H1 (cell line): ENCODE measurements around the gene PPARD. TPM values are rescaled to one million over a fixed set of nuclear protein-coding genes. Genes with fewer than 3 reads are reported as not detected.

Source experiments
- BCL11A ChIP-seq, 2 experiments: IDR thresholded peaks; one replicate each; pipeline ENCODE4 v1.6.1; 2011; ENCODE audit warnings: low read depth in 2 of 2, low read length in 2 of 2, mild to moderate bottlenecking in 2 of 2
- CEBPB ChIP-seq: IDR thresholded peaks from 2 replicates; pipeline ENCODE4 v1.6.1; 2012; ENCODE audit warnings: low read depth, low read length
- EZH2 ChIP-seq: fragments of 200-600 bp; sonication (generic); IDR thresholded peaks from 2 replicates; pipeline ENCODE4 v1.7.1; 2012; ENCODE audit warnings: low read depth, mild to moderate bottlenecking, moderate library complexity, low read length, inconsistent platforms; ENCODE audit not compliant: severe bottlenecking
- RBBP5 ChIP-seq: IDR thresholded peaks from 2 replicates; pipeline ENCODE4 v1.7.1; 2012; ENCODE audit warnings: low read depth, mild to moderate bottlenecking, inconsistent platforms, low read length, moderate library complexity, borderline replicate concordance
- TEAD4 ChIP-seq: IDR thresholded peaks from 2 replicates; pipeline ENCODE4 v1.6.1; 2012; ENCODE audit warnings: low read depth, low read length, inconsistent platforms, mixed read lengths
- polyA plus RNA-seq, 7 experiments: library from polyadenylated mRNA; depleted of rRNA in 3 of 7; stranded (reverse) in 5 of 7; unstranded in 2 of 7; fragments of >200 nt in 5 of 7; fragments of 200-250 nt in 2 of 7; gene quantifications; 1 replicate in 5 of 7; 2 replicates in 1 of 7; 4 replicates in 1 of 7; pipeline versions ENCODE4 v1.2.1 to v1.2.3, GENCODE V29; 2011 to 2013; ENCODE audit warnings: missing spikeins in 2 of 7, mixed read lengths in 2 of 7
- total RNA-seq: library from RNA; stranded (reverse); fragmentation: NEBNext Ultra II Directional; extraction: Animal tissue kit (Norgen Biotek cat#: 25700); gene quantifications from 2 replicates; pipeline ENCODE4 v1.2.1, GENCODE V29; 2021

Gene PPARD
- total and polyA plus RNA-seq, 2 of the 8 experiments (the other 6 are each of a cell fraction or from before 2014, with no cell fraction given): 14.6 to 14.9 TPM

DNA sequence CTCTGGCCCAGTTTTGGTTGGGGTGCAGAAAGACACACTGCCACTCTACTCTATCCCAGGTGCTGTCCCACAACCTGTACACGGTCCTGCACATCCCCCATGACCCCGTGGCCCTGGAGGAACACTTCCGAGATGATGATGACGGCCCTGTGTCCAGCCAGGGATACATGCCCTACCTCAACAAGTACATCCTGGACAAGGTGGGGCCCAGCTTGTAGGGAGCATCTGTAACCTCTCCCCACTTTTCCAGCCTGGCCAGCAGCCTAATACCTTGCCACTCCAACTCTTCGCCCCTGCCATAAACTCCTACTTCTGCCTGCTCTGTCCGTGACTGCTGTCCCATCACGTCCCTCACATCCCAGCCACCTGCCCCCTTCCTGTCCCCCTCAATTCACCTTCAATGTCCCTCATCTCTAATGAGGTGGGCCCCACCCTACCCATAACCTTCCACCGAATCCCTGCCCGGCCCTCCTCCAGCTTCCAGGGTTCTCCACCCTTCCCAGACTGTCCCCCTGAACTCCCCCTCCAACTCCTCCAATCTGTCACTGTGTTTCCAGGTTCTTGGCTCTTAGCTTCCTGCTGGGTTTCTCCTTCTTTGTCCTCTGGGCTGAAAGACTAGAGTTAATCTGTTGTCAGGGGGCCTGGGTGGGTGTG, 32.6 kb upstream of the PPARD start (continued):
- TF ChIP-seq RBBP5 (no peak), BCL11A (IDR thresholded peaks at IDR 0.05; ENCODE audit: low read depth in 2 of 2, low read length in 2 of 2) (no peak), EZH2 (no peak), TEAD4 (no peak), CEBPB (no peak)
- TF ChIP-seq, all 59 proteins: peak for 0
